ENCODE results near the gene PER2. TPM values are rescaled to one million over a fixed set of nuclear protein-coding genes. Genes with fewer than 3 reads are reported as not detected.

PER2 gene
- total RNA-seq, 1 donor from 2014 or later = 2.9 TPM

GRCh38 chr2:238238311-238238765 lies 50.1 kb downstream of the PER2 start:
- Mint-ChIP-seq H3K4me3 (ENCODE audit: unreplicated experiment) (peak overlapping the region; percentile 47), H3K27me3 (ENCODE audit: low read depth) (no peaks in the 10 kb centered on the region)
- TF ChIP-seq CTCF (IDR thresholded peaks at IDR 0.05) = no peak

GRCh38 chr2:238237431-238238135 lies 50.8 kb downstream of the PER2 start:
- TF ChIP-seq CTCF (IDR thresholded peaks at IDR 0.05) = no peak
- H3K27me3 Mint-ChIP-seq (ENCODE audit: low read depth) = no peaks in the 10 kb centered on the region
- H3K4me3 Mint-ChIP-seq (ENCODE audit: unreplicated experiment) = no peak overlapping the region
- no peaks in the 10 kb centered on the region for H3K9me3 Mint-ChIP-seq (ENCODE audit: low read depth)
- H3K27ac Mint-ChIP-seq (ENCODE audit: unreplicated experiment) = no peak overlapping the region
- DNase-seq (ENCODE audit: low spot score) = peak; percentile 65
- no peaks in the 10 kb centered on the region for H3K36me3 Mint-ChIP-seq (ENCODE audit: low read depth)
- peaks cover 14% of the 10 kb centered on the region for H3K4me1 Mint-ChIP-seq (ENCODE audit: low read depth)

More at GRCh38 chr2:238238311-238238765, 50.1 kb downstream of the PER2 start:
- Mint-ChIP-seq H3K4me1 (ENCODE audit: low read depth) (peaks cover 17% of the 10 kb centered on the region), H3K36me3 (ENCODE audit: low read depth) (no peaks in the 10 kb centered on the region), H3K27ac (ENCODE audit: unreplicated experiment) (no peak overlapping the region), H3K9me3 (ENCODE audit: low read depth) (no peaks in the 10 kb centered on the region)
- no peak for DNase-seq (ENCODE audit: low spot score)

- no peak overlapping the region for H3K4me3 Mint-ChIP-seq (ENCODE audit: unreplicated experiment)
- TF ChIP-seq CTCF (IDR thresholded peaks at IDR 0.05) = no peak
- H3K9me3 Mint-ChIP-seq (ENCODE audit: low read depth) = no peaks in the 10 kb centered on the region
- H3K27me3 Mint-ChIP-seq (ENCODE audit: low read depth) = no peaks in the 10 kb centered on the region
- no peaks in the 10 kb centered on the region for H3K36me3 Mint-ChIP-seq (ENCODE audit: low read depth)
- H3K27ac Mint-ChIP-seq (ENCODE audit: unreplicated experiment) = no peak overlapping the region
- H3K4me1 Mint-ChIP-seq (ENCODE audit: low read depth) = peaks cover 8% of the 10 kb centered on the region
- DNase-seq (ENCODE audit: low spot score) = peak; percentile 74
These were observed 51.8 kb downstream of the PER2 start for GRCh38 chr2:238236571-238236970.

- TF ChIP-seq CTCF (IDR thresholded peaks at IDR 0.05) = no peak
- Mint-ChIP-seq H3K27ac (ENCODE audit: unreplicated experiment) (no peak overlapping the region), H3K9me3 (ENCODE audit: low read depth) (no peaks in the 10 kb centered on the region), H3K4me1 (ENCODE audit: low read depth) (peaks cover 13% of the 10 kb centered on the region), H3K4me3 (ENCODE audit: unreplicated experiment) (no peak overlapping the region), H3K27me3 (ENCODE audit: low read depth) (no peaks in the 10 kb centered on the region), H3K36me3 (ENCODE audit: low read depth) (no peaks in the 10 kb centered on the region)
- DNase-seq (ENCODE audit: low spot score) = no peak
These were observed 52.6 kb downstream of the PER2 start for GRCh38 chr2:238235856-238236255.

GRCh38 chr2:238235331-238235732 lies 53.1 kb downstream of the PER2 start:
- DNase-seq (ENCODE audit: low spot score) = no peak
- Mint-ChIP-seq H3K36me3 (ENCODE audit: low read depth) (no peaks in the 10 kb centered on the region), H3K9me3 (ENCODE audit: low read depth) (no peaks in the 10 kb centered on the region), H3K4me3 (ENCODE audit: unreplicated experiment) (peak overlapping the region; percentile 52), H3K4me1 (ENCODE audit: low read depth) (peaks cover 18% of the 10 kb centered on the region), H3K27me3 (ENCODE audit: low read depth) (no peaks in the 10 kb centered on the region), H3K27ac (ENCODE audit: unreplicated experiment) (no peak overlapping the region)
- no peak for TF ChIP-seq CTCF (IDR thresholded peaks at IDR 0.05)
